ENCODE measurements around the gene ARHGAP18. TPM values are rescaled to one million over a fixed set of nuclear protein-coding genes. Genes with fewer than 3 reads are reported as not detected.

ARHGAP18 gene
- total RNA-seq, 1 experiment from 2014 or later, result 12.6 TPM

GRCh38 chr6:129694036-129694435 lies 15.9 kb downstream of the ARHGAP18 start:
- no peak for DNase-seq (ENCODE audit: extremely low read depth, low read depth)

DNA sequence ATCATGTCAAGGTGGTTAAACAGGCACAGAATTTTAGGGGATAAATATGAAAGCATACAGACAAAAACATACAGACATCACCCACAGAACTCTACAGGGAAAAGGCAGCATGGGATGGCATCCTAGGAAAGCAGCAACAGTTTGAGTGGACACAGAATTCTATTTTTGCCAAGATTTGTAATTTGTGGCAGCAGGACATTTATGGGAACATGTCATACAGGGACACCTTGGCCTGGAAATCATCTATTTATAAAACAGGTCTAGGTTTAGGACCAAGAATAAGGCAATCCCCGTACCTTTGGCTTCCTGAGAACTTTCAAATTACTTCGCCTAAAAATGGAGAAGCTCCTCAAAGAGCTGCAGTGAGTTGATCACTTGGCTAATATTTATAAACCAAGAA lies 17.5 kb downstream of the ARHGAP18 start:
- no peak for DNase-seq (ENCODE audit: extremely low read depth, low read depth)

DNA sequence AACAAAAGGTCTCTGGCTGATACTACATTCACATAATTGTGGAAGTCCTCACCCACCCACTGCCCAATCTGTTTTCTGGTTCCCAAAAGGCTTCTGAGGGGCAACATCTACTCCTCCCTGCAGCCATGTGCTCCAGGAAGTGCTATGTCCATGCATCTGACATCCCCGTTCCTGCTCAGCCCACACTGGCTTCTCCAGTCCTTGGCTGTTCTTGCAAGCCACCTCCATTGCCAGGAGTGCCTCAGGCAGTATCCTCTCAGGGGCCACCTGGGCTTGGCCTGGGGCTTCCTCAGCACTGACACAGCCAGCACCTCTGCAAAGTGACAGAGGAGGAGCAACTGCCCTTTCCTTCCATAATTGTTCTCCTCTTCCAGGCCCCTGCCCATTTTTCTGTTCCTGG lies 18.3 kb downstream of the ARHGAP18 start:
- no peak for DNase-seq (ENCODE audit: extremely low read depth, low read depth)

DNA sequence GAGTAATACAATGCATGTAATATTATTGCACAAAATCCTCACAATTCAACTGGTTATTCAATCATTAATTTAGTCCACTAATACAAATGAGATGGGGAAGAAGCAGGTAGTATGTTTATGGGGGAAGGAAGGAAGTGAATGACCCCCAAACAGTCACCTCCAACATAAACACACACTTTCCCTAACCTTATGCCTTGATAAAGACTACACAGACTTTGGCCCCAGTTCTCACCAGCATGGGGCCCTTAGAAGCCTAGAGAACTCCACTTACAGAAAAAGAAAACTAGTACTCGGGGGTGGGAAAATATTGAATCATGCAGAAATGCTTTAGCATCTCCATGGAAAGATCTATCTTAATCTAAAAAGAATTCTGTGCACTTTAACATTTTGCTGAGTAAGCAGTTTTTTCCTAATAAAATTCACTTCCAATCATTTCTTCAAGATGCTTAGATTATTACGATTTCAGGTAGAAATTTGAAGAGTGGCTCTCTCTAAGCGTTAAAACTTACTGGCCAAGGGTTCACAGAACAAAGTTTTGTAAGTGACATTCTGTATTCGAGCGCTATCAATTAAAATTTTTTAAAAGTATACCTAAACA lies 18.8 kb downstream of the ARHGAP18 start:
- no peak for DNase-seq (ENCODE audit: extremely low read depth, low read depth)

- DNase-seq (ENCODE audit: extremely low read depth, low read depth), result no peak
Measured at GRCh38 chr6:129686941-129687627, 22.9 kb downstream of the ARHGAP18 start.

DNA sequence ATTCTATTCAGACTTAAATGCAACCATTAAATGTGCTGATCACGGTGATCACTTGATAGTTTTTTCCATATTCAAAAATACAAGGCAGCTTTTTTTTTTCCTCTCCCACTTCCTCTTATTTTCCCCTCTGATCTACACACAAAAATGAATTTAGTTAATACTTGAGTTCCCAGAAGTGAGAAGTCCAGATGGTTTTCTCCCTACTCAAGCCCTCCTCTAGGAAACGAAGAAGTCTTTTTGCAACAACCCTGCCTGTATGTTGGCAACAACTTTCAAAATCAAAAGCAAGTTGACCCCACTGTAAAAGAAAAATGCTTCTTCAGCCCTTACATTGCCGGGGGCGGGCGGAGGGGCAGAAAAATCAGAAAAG lies 24.3 kb downstream of the ARHGAP18 start:
- no peak for DNase-seq (ENCODE audit: extremely low read depth, low read depth)

GRCh38 chr6:129684903-129685661 lies 24.9 kb downstream of the ARHGAP18 start:
- no peak for DNase-seq (ENCODE audit: extremely low read depth, low read depth)

DNA sequence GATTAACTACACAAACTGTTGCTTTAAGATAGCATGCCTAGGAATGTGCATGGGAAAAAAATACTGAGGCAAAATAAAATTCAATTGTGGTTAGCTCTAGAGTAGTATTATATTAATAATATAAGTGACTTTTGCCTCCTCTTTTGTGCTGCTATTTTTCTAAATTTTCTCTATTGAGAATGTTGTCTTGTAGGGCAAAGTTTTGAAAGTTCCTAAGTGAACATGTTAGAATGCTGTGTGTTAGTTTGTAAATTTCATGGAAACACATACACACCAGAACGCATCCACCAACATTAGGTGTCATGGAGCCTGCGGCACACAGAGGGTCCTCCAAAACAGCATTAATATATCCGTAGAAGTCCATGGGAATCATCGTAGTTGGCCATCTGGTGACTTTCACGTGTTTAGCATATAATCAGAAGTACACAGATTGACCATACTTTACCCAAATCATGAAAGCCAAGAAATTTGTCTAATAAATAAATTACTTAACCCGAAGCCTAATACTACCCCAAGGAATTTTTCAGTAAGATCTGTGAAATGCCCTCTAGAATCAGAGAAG lies 25.6 kb downstream of the ARHGAP18 start:
- no peak for DNase-seq (ENCODE audit: extremely low read depth, low read depth)

GRCh38 chr6:129683601-129684322 lies 26.2 kb downstream of the ARHGAP18 start:
- peak; percentile 48 for DNase-seq (ENCODE audit: extremely low read depth, low read depth)

DNA sequence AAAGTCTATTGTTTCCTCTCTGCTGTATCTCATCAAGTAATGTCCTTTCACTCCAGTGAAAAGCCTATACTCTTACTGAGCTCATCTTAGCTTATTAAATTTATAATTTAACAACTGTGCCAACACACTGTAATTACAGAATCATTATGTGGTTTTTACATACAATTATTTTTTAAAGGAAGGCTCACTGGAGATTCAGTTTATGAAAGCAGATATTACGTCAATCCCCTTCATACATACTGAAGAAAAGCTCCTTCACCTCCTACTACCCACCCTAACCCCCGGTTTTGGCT lies 28.1 kb downstream of the ARHGAP18 start:
- DNase-seq (ENCODE audit: extremely low read depth, low read depth), result no peak

GRCh38 chr6:129680633-129681032 lies 29.3 kb downstream of the ARHGAP18 start:
- no peak for DNase-seq (ENCODE audit: extremely low read depth, low read depth)

DNA sequence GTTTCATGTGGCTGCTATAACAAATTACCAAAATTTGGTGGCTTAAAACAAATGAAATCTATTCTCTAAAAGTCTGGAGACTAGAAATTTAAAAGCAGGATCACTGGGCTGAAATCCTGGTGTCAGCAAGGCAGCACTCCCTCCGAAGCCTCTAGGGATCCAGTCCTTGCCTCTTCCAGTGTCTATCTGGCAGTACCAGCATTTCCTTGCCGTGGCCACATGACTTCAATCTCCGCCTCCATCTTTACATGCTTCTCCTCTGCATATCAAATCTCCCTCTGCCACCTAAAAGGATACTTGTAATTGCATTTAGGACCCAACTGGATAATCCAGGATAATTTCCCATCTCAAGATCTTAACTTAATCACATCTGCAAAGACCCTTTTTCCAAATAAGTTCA lies 30.2 kb downstream of the ARHGAP18 start:
- no peak for DNase-seq (ENCODE audit: extremely low read depth, low read depth)

- DNase-seq (ENCODE audit: extremely low read depth, low read depth), result no peak
Measured at GRCh38 chr6:129679275-129679674, 30.7 kb downstream of the ARHGAP18 start.

GRCh38 chr6:129678463-129678862 lies 31.5 kb downstream of the ARHGAP18 start:
- no peak for DNase-seq (ENCODE audit: extremely low read depth, low read depth)

DNA sequence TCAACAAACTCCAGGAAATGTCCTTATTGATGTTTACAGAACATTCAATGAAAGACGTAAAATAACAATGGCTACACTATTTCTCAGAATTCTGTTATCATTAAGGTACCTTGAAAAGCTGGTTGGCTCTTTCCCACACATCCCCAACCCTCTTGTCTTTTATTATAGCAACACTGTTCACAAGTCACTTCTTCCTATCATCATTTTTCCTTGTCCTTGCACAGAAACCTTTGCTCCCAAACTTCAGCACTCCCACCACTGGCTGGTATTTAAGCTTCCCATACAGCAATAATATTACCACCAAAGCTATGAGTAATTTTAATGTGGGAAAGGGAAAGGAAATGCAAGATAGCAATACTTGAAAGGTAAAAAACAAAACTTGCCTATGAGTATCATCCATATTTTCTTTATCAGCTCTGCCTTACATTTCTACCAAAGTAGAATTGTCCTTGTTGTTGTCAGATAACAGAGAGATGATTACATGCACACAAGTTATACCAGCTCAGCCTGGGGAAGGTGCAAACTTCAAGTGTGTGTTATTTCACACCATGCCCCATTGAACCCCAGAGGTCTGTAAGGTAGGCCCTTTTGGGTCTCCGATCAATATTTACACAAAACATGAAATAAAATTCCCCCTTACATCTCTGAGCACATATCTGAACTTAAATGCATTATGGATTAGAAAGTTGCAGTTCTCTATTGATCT lies 32.2 kb downstream of the ARHGAP18 start:
- DNase-seq (ENCODE audit: extremely low read depth, low read depth), result no peak

GRCh38 chr6:129675669-129676472 lies 34.1 kb downstream of the ARHGAP18 start:
- no peak for DNase-seq (ENCODE audit: extremely low read depth, low read depth)

DNA sequence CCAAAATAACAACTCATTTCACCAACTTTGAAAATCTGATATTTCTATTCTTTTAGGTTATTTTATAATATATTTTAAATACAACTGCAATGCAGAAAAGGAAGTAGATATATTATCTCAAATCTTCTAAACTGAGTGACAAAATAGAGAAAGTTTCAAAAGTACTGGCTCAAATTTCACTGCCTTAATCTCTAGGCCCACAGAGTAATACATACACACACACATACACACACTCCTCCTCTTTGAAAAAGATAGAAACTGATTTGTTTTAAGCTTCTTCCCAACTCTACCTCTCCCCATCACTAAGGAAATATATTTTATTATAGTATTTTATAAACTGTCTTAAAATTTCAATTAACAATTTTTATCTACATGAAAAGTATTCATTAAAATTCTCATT lies 36.2 kb downstream of the ARHGAP18 start:
- DNase-seq (ENCODE audit: extremely low read depth, low read depth), result no peak

DNA sequence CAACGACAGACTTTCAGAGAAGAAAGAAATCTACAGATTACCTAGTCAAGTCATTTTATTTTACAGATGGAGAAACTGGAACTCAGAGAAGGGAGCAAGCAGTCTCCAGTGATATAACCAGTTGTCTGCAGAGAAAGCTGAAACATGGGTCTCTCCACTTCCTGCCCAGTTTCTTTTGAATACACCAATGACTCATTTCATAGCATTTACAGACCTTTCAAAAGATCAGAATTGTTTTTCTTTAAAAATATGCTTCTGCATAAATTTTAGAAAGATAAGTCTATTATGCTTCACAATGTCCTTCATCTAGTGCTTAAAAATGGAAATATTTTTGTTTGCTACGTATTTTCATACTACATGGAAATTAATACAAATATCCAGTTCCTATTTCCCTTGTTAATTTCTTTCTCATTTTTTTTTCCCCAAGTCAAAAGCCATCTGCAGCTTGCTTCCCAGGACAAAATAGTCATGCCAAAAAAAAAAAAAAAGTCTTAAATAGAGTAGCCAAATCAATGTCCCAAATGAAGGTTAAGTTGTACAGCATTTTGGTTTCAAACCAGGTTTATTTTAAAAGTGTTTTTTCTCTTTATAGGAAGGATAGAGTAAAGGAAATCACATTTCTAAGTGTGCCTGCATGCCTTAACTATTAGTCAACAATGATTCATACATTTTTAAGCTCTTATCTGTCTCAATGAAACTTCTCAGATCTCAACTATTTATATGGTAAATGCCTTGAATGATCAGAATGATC lies 36.9 kb downstream of the ARHGAP18 start:
- DNase-seq (ENCODE audit: extremely low read depth, low read depth), result no peak

DNA sequence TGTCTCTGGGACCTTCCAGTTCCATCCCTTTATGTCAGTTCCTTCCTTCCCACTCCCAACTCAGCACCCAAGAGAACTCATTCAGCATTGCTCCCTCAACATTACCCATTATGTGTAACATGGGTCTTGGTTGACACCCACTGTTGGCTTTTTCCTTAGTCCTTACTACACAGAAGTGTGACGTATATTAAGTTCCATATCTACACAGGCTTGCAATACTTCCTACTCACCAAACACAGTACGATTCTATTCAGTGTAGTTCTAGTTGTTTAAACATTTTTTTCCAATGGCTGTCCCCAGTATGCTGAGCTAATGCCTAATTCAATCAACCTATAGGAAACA lies 37.7 kb downstream of the ARHGAP18 start:
- no peak for DNase-seq (ENCODE audit: extremely low read depth, low read depth)

Data from NCI-H460 (cell line).